GM20000 (cell line): ENCODE data around the gene OSM.

Experiments
- DNase-seq: peaks from one replicate; pipeline ENCODE4 v3.0.0; 2012; ENCODE audit warnings: low spot score
- TF ChIP-seq, protein P1 (sequence below): IDR thresholded peaks from 2 replicates; pipeline ENCODE4 v1.5.1; 2012; ENCODE audit warnings: mild to moderate bottlenecking, control low read depth; ENCODE audit errors: extremely low read depth, missing control alignments

OSM gene

DNA sequence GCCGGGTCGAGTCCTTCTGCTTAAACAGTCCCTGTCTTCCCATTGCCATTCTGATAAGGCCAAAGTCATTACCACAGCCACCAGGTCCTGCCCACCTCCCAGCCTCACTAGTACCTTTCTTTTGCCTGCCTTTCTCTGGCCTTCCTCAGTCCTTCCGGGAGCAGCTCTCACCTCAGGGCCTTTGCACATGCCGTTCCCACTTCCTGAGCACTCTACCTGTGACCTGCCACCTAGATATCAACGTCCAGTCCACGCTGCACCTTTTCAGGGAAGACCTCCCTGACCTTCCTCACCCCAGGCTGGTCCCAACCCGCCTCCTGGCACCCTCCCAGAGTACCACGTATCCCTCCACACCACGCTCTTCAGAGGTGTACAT, 7.8 kb upstream of the OSM start:
- DNase-seq: no peak
- TF ChIP-seq, protein P1, sequence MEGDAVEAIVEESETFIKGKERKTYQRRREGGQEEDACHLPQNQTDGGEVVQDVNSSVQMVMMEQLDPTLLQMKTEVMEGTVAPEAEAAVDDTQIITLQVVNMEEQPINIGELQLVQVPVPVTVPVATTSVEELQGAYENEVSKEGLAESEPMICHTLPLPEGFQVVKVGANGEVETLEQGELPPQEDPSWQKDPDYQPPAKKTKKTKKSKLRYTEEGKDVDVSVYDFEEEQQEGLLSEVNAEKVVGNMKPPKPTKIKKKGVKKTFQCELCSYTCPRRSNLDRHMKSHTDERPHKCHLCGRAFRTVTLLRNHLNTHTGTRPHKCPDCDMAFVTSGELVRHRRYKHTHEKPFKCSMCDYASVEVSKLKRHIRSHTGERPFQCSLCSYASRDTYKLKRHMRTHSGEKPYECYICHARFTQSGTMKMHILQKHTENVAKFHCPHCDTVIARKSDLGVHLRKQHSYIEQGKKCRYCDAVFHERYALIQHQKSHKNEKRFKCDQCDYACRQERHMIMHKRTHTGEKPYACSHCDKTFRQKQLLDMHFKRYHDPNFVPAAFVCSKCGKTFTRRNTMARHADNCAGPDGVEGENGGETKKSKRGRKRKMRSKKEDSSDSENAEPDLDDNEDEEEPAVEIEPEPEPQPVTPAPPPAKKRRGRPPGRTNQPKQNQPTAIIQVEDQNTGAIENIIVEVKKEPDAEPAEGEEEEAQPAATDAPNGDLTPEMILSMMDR: no peak

DNA sequence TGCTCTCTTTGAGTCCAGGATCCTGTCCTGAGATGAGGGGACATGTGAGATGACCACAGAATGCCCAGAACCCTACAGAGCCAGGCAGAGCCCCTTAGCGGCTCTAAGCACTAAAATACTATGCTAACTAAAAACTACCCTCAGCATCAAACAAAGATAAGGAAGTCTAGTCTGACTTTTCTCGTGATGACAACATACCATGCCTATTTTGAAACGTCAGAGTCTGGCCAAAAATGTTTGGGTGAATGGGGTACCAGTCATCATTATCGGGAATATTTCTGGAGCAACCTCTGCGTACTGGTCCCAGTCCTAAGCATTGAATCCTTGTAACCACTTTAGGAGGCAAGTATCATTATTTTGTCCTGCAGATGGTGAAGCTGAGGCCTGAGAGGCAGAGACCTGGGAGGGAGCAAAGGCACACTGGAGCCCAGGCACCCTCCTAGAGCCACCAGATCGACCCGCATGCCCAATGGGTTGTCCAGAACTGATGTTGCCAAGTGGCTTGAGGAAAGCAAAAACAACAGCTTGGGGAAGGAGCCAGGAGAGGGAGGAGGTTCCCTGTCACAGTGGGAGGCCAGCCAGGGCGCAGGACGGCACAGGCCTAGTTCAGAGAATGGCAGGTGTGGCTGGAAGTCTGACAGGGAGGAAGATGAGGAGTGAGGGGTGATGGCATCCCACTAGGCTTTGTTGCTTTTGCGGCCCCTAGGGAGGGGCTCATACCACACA, 7.2 kb upstream of the OSM start:
- TF ChIP-seq, protein P1: no peak
- no peak for DNase-seq

DNA sequence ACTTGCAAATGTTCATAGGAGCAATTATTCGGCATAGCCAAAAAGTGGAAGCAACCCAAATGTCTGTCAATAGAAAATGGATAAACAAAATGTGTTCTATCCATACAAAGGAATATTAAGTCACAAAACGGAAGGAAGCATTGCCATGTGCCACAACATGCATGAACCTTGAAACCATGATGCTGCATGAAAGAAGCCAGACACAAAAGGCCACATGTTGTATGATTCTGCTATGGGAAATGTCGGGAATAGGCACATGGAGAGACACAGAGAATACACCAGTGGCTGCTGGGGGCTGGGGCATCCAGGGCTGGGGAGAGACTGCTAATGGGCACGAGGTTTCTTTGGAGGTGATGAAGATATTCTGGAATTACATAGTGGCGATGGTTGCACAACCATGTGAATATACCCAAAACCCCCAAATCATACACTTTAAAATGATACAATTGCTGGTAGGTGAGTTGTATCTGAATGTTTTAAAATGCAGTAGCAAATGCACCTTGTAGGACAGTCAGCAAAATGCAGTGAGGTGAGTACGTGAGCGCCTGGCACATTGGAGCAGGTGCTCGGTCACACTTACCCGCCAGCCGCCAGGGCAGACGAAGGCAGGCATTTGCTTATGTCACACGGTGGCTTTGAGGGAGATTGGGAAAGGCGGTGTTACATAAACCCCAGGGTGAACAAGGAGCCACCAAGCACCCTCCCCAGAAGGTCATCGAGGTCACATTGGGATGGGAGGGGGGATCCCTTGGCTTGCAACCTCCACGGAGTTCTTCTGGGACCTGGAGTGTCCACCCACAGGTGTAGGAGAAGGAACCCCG, 6.3 kb upstream of the OSM start:
- no peak for DNase-seq
- TF ChIP-seq, protein P1: no peak

DNA sequence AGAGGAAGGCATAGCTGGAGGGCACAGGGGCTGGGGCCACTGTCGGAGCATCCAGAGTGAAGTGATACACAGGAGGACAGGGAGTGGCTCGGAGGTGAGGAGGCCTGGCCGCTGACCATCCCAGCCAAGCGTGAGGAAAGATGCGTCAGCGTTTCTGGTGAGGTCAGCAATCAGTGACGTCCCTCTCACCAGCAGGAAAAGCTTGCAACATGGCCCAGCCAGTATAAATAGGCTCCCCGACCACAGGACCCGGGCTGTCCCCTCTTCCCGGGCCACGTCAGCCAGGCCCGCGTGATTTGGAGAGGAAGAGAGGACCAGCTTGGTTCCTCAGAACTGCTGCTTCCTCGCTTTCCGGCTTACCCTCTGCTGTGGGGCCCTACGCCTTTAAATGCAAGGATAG, 4.2 kb upstream of the OSM start:
- no peak for DNase-seq
- TF ChIP-seq, protein P1: no peak

DNA sequence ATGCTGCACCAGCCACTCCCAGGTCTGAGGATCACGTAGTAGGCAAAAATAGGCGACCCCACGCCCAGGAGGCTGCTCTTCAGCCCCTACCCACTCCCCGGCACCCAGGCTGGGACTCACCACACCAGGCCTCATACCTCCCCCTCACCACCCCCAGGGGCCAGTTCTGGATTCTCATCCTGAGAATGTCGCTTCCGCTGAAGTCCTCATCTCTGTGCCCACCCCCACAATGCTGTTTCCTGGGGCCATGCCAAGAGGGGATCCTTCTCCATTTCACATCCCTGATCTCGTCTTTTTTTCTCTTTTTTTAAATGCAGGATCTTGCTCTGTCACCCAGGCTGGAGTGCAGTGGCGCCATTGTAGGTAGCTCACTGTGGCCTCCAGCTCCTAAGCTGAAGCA, 1.7 kb upstream of the OSM start:
- DNase-seq: no peak
- TF ChIP-seq, protein P1: no peak

DNA sequence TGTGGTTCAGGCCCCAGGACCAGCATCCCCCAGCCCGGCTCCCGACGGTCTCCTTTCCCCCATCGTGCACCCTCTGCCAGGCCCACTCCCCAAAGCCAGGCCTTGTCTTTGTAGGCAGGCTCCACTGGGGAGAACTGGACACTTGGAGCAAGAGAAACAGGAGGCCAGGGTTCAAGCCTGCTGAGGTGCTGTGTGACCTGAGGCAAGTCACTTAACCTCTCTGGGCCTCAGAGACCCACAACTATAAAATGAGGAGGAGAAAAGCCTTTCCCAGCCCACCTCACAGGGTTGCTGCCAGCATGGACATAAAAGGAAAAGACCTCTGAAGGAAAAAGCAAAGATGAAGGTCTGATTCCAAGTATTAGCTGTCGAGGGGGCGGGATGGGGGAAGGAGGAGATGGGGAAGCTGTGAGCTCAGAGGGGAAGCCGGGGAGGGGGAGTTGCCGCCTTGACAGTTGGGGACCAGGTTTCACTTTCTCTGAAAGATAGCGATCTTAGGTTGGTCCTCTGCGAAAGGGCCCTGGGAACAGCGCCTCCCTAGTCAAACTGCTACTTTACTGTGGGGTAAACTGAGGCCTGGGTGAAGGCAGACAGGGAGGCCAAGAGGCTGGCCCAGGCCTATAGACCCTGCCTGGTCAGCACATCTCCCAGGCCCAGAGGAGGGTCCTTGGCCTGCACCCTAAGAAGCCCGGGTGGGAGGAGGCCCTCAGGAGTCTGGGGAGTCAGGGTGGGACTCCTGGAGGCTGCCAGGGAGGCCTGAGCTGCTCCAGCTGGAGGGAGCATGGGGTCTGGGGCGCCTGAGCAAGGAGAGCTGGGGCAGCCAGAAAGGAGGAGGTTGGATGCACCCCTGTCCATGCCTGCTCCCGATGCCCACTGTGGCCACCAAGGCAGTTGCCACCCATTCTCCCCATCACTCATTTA, 991 bp upstream of the OSM start:
- DNase-seq: no peak
- TF ChIP-seq, protein P1: no peak
